Umbilical cord (tissue), 2 donors: ENCODE measurements around the gene TRDN. TPM values are rescaled to one million over a fixed set of nuclear protein-coding genes. Genes with fewer than 3 reads are reported as not detected.
"Not testable (repeated sequence)": the region's sequence is repeated elsewhere in the genome, so short reads cannot be mapped to it uniquely, and the experiment has no call there.

Experiments
- DNase-seq: peaks from one replicate; pipeline ENCODE4 v3.0.0-alpha.2; 2015; ENCODE audit warnings: low spot score
- total RNA-seq: library from RNA; depleted of rRNA; stranded (reverse); fragments of >200 nt; gene quantifications from one replicate; pipeline ENCODE4 v1.2.3, GENCODE V29; 2014; ENCODE audit warnings: low replicate concordance; ENCODE audit not compliant: insufficient read depth

The TRDN gene
- total RNA-seq, 1 donor from 2014 or later, result 5.1 TPM

DNA sequence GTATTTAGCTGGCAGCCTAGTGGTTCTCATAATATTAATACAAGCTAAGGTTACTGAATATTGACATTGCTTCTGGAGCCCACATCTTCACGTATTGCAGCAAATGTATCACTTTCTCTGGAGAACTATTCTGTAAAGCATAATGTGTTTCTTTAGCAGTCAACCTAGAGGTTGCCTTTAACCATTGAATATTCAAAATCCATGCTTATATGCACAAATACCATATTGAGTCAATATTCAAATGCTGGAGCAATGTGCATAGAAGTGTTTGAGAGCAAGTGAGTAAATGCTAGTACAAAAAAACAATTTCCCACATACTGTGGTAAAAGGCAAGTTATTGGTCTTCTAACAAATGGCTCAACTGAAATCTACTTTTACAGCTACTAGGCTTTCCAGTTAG is 231.8 kb downstream of the TRDN start:
- DNase-seq, result no peak

GRCh38 chr6:123402052-123402451 is 234.7 kb downstream of the TRDN start:
- DNase-seq, result no peak

- DNase-seq, result no peak
Measured at GRCh38 chr6:123398072-123398471, 238.7 kb downstream of the TRDN start.

DNA sequence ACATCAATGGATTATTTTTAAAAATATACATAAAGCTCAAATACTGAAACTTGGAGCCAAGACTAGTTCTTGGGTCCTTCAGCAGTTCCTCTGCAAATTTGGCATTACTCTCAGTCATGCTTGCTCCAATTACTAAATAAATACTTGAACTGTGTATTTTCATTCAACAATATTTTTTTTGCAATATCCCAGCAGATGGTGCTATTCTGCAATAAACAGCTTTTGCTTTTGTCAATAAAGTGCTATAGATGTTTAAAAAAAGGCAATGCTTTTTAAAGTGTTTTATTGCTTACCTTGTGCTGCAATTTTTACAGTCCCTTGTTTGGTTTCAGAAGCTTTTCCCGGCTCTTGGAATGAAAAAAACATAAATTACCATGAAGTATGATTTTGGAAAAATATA is 243.4 kb downstream of the TRDN start:
- peak; percentile 24 for DNase-seq

- no peak for DNase-seq
Measured at GRCh38 chr6:123383718-123384117, 253.0 kb downstream of the TRDN start.

- peak; percentile 71 for DNase-seq
Measured at GRCh38 chr6:123380257-123380656, 256.5 kb downstream of the TRDN start.

- no peak for DNase-seq
Measured at GRCh38 chr6:123372737-123373136, 264.0 kb downstream of the TRDN start.

DNA sequence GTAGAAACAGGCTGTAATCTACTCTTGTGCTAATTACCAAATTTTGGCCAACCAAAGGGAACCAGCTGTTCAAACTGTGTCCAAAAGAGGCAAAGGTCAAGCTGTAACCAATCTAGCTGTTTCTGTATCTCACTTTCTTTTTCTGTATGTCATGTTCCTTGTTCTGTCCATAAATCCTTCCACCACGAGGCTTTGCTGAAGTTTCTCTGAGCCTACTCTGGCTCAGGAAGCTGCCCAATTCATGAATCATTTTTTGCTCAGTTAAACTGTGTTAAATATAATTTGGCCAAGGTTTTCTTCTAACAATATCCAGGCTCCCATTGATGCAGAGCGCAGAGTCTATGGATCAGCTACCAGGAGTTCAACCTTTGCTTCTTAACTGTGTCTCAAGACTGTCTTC is 272.8 kb downstream of the TRDN start:
- DNase-seq, result no peak

DNA sequence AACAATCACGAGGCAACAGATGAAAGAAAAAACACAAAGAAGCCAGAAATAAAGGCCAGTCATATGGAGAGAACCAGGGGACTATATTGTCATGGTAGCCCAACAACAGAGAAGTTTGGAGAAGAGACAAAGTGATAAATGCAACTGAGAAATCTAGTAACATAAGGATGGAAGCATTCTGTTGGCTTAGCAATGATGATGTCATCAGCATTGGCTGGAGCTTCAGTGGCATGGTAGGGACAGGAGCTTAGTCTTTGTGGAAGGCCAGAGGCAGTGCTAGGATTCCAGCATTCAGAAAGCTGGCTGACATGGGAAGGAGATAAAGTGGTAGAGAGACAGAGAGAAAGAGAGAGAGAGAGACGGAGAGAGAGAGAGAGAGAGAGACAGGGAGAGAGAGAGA is 276.4 kb downstream of the TRDN start:
- DNase-seq, result no peak

DNA sequence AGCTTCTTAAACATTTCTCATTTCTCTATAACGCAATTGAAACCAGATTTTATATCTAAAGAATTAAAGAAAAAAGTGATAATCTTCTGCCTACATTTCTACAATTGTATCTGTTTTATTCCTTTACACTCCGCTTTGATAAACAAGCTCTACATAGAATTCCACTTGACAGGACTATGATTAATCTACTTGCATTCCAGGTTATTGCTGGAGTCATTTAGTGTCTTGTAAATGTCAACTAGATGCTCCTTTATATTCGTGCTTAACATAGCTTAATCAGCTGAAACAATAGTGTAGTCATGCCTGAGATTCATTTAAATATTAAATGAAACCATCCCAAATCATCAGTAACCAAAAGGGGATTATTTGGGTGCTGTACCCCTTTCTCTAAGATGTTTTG is 284.0 kb downstream of the TRDN start:
- no peak for DNase-seq

DNA sequence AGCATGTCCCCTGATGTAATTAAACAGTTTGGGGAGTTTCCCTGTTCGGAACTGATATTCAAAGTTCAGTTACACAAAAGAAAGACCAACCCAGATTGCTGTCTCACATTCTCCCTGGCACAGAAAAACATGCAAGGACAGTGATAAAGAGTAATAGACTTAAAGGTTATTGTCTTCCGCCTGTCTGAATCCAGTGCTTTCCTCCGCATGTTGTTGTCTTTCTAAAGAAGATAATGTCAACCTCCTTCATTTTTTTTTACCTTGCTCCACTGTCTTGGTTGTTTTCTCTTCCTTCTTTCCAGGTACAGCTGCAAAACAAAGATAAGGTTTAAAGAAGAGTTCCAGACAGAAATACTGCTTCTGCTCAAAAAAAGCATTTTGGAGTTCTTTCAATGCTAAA is 284.5 kb downstream of the TRDN start:
- no peak for DNase-seq

GRCh38 chr6:123343836-123344235 is 292.9 kb downstream of the TRDN start:
- no peak for DNase-seq

- no peak for DNase-seq
Measured at GRCh38 chr6:123338394-123338793, 298.4 kb downstream of the TRDN start.

GRCh38 chr6:123333000-123333756 is 303.6 kb downstream of the TRDN start:
- peak; percentile 31 for DNase-seq

GRCh38 chr6:123332070-123332469 is 304.7 kb downstream of the TRDN start:
- no peak for DNase-seq

DNA sequence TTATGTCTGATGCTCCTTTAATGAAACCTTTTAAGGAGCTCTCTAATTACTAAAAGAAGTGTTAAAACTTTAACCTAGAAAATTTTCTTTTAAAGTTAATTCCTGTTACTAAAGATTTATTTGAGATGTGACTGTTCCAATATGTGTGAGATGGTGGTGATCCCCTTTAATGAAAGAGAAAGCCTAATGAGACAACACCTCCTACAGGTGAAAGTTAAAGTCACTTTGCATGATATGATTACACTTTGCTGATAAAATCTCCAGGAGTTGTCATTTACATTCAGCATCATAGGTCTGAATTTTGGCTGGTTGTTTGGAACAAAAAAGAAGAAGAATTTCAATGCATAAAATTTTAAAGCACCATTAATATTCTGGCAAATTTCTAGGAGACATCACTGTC is 307.4 kb downstream of the TRDN start:
- DNase-seq, result no peak

DNA sequence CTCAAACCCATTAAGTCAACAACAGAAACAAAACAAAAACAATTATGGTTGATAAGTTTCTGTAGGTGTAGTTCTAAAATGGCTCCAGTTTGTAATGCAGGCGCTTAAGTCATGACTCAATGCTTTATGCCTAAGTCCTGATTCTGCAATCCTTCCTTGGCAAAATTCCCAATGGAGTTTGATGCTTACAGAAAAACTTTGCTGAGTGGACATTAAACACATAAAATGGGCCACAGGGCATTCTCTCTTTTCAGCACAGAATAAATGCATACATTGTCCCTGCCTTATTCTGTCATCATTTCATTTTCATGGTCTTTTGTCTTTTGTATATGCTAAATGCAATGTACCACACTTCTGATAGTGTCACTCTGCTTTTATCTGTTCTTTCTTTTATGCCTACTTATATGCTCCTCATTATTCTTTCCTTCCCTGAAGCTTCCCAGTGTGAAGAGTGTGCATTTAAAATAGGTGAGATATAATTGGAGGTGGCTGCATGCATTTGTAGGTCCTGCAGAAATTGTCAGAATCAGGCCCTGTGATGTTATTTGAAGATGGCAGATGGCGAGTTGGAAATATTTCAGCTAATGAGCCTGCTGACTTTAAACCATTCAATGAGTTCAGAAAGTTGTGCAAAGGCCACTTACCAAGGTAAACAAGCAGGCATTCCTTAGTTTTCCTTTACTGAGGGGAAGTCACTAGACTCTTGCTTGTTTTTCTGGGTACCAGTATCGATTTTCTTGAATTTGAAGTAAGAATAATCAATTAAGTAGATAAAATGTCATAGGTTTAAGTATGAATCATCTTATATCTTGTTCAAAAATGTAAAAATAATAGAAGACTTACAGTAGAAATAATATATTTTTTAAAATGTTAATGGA is 313.1 kb downstream of the TRDN start:
- DNase-seq, result peak; percentile 83

DNA sequence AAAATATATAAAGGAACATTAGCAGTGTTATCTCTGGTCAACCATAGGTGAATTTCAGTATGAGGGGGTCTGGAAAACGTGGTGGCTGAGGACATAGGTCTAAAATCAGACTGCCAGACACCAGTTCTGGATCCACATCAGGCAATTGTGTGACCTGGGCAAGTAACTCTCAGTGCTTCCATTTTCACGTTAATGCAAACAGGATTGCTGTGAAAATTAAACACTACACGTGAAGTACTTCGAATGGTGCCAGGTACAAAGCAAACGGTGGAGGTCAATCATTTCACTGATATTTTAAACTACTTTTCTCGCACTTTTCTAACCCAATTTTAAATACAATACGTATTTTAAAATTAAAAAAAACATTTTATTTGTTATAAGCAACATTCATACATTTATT is 315.7 kb downstream of the TRDN start:
- no peak for DNase-seq

- no peak for DNase-seq
Measured at GRCh38 chr6:123316733-123317323, 319.9 kb downstream of the TRDN start.

- DNase-seq, result not testable (repeated sequence)
Measured at GRCh38 chr6:123314459-123314858, 322.3 kb downstream of the TRDN start.

DNA sequence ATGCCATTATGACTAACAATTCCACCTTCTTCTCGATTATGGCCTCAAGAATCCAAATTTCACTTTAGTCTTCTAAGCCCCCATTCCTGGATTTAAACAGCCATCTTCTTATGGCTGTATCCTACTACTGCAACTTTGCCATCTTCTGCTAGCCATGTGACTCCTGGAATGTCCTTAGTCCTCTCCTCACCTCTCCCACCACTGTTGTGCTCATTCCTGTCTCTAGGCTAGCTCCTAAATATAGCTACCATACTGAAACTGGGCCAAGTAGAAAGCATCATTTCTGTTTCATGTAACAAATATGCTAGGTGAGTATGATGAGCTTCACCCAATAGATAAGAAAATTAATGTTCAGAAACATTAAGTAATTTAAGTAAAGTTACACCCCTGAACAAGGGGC is 327.6 kb downstream of the TRDN start:
- DNase-seq, result no peak

GRCh38 chr6:123306334-123306733 is 330.4 kb downstream of the TRDN start:
- peak; percentile 39 for DNase-seq

DNA sequence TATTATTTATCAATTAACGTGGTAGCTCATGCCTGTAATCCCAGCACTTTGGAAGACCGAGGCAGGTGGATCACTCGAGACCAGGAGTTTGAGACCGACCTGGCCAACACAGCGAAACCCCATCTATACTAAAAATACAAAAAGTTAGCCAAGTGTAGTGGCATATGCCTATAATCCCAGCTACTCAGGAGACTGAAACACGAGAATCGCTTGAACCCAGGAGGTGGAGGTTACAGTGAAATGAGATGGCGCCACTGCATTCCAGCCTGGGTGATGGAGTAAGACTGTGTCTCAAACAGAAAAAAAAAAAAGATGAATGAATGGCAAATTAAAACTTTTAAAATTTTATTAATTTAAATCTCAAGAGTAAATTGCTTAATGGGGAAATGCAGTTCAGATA is 341.1 kb downstream of the TRDN start:
- no peak for DNase-seq
